Heart left ventricle (tissue), 13 donors: ENCODE measurements around the gene NOL6.

Experiments used
- POLR2A ChIP-seq, 2 donors: fragments of 450-650 bp; IDR thresholded peaks; one replicate each; pipeline ENCODE4 v1.6.1; 2017; ENCODE audit warnings: antibody characterized with exemption in 2 of 2, mild to moderate bottlenecking in 2 of 2, moderate library complexity in 2 of 2
- TF ChIP-seq, protein P1 (sequence below), 12 donors: fragments of 200-600 bp; sonication (generic) in 4 of 12; IDR thresholded peaks; one replicate each; pipeline versions ENCODE4 v1.5.0 to v1.8.0; 2018 to 2022; ENCODE audit warnings: antibody characterized with exemption in 12 of 12, mild to moderate bottlenecking in 5 of 12
- donor health status: ischemic (EF 13 %, LVEDD 7.1; RV severe dilation, severe dysfunction).
- donor health status: DM: no; HTN: yes; CAD: no.
- donor health status: DM: no; HTN: no; CAD: no.
- donor health status: ischemic (EF 25% LVEDD 6.9; RV normal size, moderate dysfunction).
- donor health status: ischemic (EF 25% LVEDD 5.7; RV mildly dilated, moderate dysfunction).
- donor health status: ischemic (EF 35%, LVEDD 5.7; RV mildly dilated, moderate dysfunction).
- donor health status: nonischemic (EF 11% LVEDD 7.7; RV severe dilation, severe dysfunction).
- donor health status: DM: yes; HTN: yes; CAD: no.
- donor health status: PGD.
- donor health status: ischemic (EF 29% LVEDD 5.4; RV normal size, mild dysfunction).
- donor health status: nonischemic (EF 23%, LVEDD 6.1; RV moderate dilation, normal function).

DNA sequence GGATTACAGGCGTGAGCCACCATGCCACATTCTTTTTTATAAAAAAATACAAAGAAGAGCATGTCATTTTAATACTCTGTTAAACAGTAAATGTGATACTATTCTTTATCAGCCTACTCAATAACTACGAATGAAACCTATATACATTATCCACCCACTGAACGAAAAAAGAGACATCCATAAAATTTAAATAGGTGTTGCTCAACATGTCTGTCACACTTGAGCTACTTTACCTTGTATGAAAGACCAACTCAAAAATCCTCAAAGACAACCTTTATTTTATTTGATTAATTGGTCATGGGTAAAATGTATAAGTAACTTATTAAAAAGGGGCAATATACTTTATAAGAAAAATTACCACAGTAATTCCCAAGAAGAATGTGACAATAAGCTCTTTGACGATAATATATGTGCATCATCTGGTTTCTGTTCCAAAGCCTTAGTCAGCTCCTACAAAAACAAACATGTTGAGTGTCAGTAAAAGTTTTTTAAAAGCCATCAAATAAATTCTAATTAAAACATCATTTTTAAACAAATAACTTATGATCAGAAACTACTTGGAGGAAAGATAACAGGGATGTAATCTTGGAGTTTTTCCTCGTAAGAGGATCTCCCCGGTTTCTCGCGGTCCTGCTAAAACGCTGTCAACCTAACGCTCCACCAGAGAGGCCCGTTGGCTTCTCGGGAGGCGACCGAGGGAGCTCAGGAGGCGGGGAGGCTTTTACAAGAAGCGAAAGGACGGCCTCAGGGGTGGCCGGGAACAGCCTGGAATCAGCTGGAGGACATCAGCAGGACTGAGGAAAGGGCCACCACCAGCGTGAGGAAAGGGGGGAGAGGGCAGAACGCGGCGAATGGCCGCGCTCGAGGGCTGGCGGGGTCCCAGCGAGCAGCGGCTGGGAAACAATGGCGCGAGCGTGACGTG lies 36.8 kb upstream of the NOL6 start:
- TF ChIP-seq, protein P1, sequence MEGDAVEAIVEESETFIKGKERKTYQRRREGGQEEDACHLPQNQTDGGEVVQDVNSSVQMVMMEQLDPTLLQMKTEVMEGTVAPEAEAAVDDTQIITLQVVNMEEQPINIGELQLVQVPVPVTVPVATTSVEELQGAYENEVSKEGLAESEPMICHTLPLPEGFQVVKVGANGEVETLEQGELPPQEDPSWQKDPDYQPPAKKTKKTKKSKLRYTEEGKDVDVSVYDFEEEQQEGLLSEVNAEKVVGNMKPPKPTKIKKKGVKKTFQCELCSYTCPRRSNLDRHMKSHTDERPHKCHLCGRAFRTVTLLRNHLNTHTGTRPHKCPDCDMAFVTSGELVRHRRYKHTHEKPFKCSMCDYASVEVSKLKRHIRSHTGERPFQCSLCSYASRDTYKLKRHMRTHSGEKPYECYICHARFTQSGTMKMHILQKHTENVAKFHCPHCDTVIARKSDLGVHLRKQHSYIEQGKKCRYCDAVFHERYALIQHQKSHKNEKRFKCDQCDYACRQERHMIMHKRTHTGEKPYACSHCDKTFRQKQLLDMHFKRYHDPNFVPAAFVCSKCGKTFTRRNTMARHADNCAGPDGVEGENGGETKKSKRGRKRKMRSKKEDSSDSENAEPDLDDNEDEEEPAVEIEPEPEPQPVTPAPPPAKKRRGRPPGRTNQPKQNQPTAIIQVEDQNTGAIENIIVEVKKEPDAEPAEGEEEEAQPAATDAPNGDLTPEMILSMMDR (IDR thresholded peaks at IDR 0.05): no peak
- TF ChIP-seq POLR2A (IDR thresholded peaks at IDR 0.05): peak in 1 of 2 donors; percentile 32
